Muscle of back (tissue), 11 donors: ENCODE results near the gene CPED1. TPM values are rescaled to one million over a fixed set of nuclear protein-coding genes. Genes with fewer than 3 reads are reported as not detected.
A peak's percentile ranks its signal among the peaks of the same experiment; 100 is the strongest.
"Not testable (repeated sequence)": the region's sequence is repeated elsewhere in the genome, so short reads cannot be mapped to it uniquely, and the experiment has no call there.

Experiments used
- DNase-seq, 3 donors: peaks; one replicate each; pipeline versions ENCODE4 v3.0.0 to v3.0.0-alpha.2; 2013
- polyA plus RNA-seq, 10 donors: library from polyadenylated mRNA; unstranded; fragments of 120-200 nt; gene quantifications; one replicate each; pipeline ENCODE4 v1.2.1, GENCODE V29; 2013; ENCODE audit not compliant: insufficient read length in 10 of 10

The CPED1 gene
- polyA plus RNA-seq, 10 donors: 8.7 to 34.2 (median 12.0) TPM

- DNase-seq: no peak
Observed at GRCh38 chr7:121039510-121039822, 51.0 kb downstream of the CPED1 start.

GRCh38 chr7:121039994-121040393 is 51.5 kb downstream of the CPED1 start:
- DNase-seq: no peak

DNA sequence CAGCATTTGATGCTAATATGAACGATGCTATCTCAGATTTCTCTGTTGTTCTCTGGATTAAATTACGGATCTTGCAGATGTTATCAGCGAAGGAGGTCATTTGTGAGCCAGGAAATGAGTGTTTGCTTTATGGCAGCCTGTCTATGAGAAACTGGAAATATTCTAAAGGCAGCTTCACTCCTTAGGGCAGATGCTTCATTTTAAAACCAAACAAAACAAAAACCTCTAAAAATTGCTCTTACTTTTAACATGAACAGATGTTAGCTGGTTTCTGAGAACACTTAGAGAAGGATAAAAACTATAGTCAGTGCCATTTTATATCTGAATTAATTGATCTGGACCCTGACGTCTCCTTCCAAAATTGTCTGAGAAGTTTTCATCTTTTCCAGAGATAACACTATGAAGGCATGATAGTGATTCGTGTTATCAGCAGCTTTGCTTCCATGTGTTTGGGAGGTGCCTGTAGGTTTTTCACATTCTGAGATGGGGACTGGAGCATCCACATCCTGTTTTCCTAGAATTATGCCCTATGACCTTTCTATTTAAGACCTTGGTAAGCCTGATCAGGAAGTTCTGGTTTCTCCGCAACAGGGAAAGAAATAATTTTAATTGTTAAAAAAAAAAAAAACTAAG is 53.1 kb downstream of the CPED1 start:
- DNase-seq: peak in 1 of 3 donors; percentile 58

DNA sequence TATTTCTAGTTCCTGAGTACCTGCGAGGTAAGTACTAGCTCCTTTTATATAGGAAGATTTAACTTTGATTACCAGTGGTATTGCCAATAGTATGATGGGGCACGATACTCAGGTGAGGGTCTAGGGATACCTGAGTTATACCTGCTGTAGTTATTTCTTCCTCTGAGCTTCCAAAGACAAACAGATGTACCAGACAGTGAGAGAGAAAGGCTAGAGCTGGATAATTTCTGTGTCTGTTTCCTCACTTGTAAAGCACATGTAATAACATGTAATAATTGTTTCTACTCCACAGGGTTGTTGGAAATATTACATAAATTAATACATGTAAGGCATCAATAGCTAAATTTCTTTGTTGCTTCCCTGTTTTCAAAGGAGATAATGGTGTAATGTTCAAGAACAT is 53.7 kb downstream of the CPED1 start:
- no peak for DNase-seq

GRCh38 chr7:121042899-121043298 is 54.4 kb downstream of the CPED1 start:
- DNase-seq: no peak

DNA sequence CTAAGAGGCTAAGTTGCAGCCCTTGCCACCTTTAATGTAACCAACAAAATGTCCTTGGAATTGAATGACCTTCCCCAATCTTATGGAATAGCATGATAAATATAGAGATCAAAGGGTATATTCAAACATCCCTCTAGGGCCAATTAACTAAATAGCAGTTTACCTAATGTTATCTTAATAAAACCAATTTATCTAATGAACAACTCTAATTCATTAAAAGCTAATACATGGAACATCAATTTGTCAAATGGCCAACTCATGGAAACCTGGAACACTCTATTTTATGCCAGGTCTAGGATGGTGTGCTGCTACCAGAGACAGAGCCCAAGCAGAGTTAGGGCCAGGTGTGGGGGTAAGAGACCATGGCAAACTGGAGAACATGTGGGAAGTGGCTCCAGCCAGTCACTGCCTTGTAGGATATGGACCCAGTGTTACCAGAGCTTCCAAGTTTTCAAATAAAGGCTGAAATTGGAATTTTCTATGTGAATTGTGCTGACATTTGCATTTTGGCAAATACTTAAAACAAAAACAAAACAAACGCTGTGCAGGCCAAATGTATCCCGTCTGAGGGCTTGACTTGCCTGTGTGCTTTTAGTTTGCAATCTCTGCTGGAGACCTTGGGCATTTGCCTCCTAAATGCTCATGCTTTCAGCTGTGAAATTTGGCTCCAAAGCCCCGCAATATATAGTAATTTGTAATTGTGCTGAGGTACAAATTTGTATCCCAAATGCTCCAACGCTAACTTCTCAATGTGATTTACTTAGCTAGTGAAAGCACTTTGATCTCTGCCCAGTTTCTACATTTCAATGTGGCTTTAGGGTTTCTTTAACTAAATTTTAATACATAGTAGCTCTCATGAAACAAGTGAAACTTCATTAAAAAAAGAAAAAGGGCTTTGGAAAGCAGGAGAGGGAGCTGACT is 55.1 kb downstream of the CPED1 start:
- no peak for DNase-seq

DNA sequence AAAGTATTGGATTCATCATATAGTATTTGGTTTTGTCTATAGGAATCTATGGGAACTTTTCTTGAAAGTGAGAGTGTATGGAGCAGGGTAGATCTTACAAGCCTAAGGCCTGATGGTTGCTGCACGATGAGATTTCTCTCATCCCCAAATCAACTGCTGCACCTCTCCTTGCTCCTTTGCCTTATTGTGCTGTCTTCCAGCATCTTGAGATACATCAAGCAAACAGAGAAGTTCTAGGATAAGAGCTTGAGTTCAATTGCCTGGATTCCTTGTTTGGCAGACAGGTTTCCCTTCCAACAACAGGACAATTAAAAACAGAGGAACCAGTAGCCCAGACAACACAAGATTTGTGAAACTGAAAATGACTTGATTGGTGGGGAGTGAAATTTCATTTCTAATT is 56.6 kb downstream of the CPED1 start:
- DNase-seq: no peak

GRCh38 chr7:121046009-121046408 is 57.5 kb downstream of the CPED1 start:
- no peak for DNase-seq

GRCh38 chr7:121046893-121047468 is 58.5 kb downstream of the CPED1 start:
- DNase-seq: no peak

- DNase-seq: no peak
Observed at GRCh38 chr7:121048195-121048594, 59.7 kb downstream of the CPED1 start.

DNA sequence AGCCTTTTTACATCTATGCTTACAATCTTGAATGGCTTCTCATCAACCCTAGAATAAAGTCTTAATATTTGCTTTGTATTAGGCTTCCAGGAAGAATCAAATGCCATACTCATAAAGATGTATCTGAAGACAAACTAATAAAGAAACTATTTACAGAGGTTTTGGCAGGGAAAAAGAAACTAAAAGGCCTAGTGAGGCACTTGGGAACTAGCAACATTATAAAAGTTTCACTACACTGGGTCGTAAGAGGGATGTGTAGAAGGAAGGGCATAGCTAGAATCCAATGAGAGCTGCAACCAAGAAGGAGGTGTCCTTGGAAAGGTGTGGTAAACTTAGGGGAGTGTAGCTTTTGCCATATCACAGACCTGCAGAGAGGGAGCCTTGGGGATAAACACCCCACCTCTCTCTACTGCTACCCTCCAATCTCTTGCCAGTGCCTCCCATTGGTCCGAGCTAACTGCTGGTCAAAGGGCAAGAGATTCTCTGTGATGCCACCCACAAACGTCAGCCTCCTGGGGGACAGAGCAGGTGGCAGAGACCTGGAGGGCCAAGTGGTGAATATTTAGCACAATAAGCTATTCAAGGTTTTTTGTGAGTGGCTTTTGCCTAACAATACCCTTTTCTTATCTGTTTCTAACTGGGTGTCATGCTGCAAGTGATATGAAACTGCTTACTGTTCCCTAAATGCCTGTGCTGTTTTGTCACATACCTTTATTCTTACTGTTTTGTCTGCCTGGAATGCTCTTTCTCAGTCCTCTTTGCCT is 60.7 kb downstream of the CPED1 start:
- DNase-seq: no peak

- no peak for DNase-seq
Observed at GRCh38 chr7:121049897-121050296, 61.4 kb downstream of the CPED1 start.

GRCh38 chr7:121053219-121053618 is 64.7 kb downstream of the CPED1 start:
- DNase-seq: no peak

GRCh38 chr7:121054925-121055324 is 66.4 kb downstream of the CPED1 start:
- no peak for DNase-seq

GRCh38 chr7:121057878-121058277 is 69.4 kb downstream of the CPED1 start:
- no peak for DNase-seq

- no peak for DNase-seq
Observed at GRCh38 chr7:121058975-121059374, 70.5 kb downstream of the CPED1 start.

- not testable (repeated sequence) for DNase-seq
Observed at GRCh38 chr7:121059979-121060509, 71.5 kb downstream of the CPED1 start.

GRCh38 chr7:121061677-121062582 is 73.4 kb downstream of the CPED1 start:
- DNase-seq: no peak

GRCh38 chr7:121062671-121063279 is 74.3 kb downstream of the CPED1 start:
- no peak for DNase-seq

GRCh38 chr7:121067717-121068116 is 79.2 kb downstream of the CPED1 start:
- DNase-seq: not testable (repeated sequence)
